HG02798 (cell line): ENCODE results near the gene DYRK1A.
"Not testable (repeated sequence)": the region's sequence is repeated elsewhere in the genome, so short reads cannot be mapped to it uniquely, and the experiment has no call there.

Source experiments
- ATAC-seq: cut with Tn5 transposase; IDR thresholded peaks from one replicate; pipeline ENCODE4 v1.9.1; 2021; ENCODE audit warnings: mild to moderate bottlenecking; ENCODE audit not compliant: unreplicated experiment, poor library complexity

DYRK1A gene

GRCh38 chr21:37542512-37542911, 175.9 kb downstream of the DYRK1A start:
- no peak for ATAC-seq

GRCh38 chr21:37546299-37546908, 179.8 kb downstream of the DYRK1A start:
- ATAC-seq, result no peak

GRCh38 chr21:37546949-37547614, 180.5 kb downstream of the DYRK1A start:
- ATAC-seq, result no peak

- ATAC-seq, result no peak
Measured at GRCh38 chr21:37547615-37548200, 181.1 kb downstream of the DYRK1A start.

GRCh38 chr21:37548521-37548981, 182.0 kb downstream of the DYRK1A start:
- ATAC-seq, result no peak

- not testable (repeated sequence) for ATAC-seq
Measured at GRCh38 chr21:37549730-37550129, 183.2 kb downstream of the DYRK1A start.

GRCh38 chr21:37550157-37550556, 183.6 kb downstream of the DYRK1A start:
- ATAC-seq, result no peak

GRCh38 chr21:37550618-37551330, 184.2 kb downstream of the DYRK1A start:
- ATAC-seq, result no peak

GRCh38 chr21:37551331-37551992, 184.9 kb downstream of the DYRK1A start:
- no peak for ATAC-seq

- no peak for ATAC-seq
Measured at GRCh38 chr21:37551993-37552355, 185.4 kb downstream of the DYRK1A start.

GRCh38 chr21:37552496-37553029, 186.0 kb downstream of the DYRK1A start:
- no peak for ATAC-seq

- no peak for ATAC-seq
Measured at GRCh38 chr21:37553078-37553481, 186.5 kb downstream of the DYRK1A start.

- no peak for ATAC-seq
Measured at GRCh38 chr21:37554661-37555379, 188.2 kb downstream of the DYRK1A start.

- no peak for ATAC-seq
Measured at GRCh38 chr21:37555672-37556261, 189.2 kb downstream of the DYRK1A start.

GRCh38 chr21:37557261-37557950, 190.8 kb downstream of the DYRK1A start:
- ATAC-seq, result peak; percentile 92

- ATAC-seq, result no peak
Measured at GRCh38 chr21:37558676-37559211, 192.2 kb downstream of the DYRK1A start.

GRCh38 chr21:37560385-37560784, 193.8 kb downstream of the DYRK1A start:
- no peak for ATAC-seq

- no peak for ATAC-seq
Measured at GRCh38 chr21:37561506-37561905, 194.9 kb downstream of the DYRK1A start.
